ENCODE measurements around the gene RFXAP.

DNA sequence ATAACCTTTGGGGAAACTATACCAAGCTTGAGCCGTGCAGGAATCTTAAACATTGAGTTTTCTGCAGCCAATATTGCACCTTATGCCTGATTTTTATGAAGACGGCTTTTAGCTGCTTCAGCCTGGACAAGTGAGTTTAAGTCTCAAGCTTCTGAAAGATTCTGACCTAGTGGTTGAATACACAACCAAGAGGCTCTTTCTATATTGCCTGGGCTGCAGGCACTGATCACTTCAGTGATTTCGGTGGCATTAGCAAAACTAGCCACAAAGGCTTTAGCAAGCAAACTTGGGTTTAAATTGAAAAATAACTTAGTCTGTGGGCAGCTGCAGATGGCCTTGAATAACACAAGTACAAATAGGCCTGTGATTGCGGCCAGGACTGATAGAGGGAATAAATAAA, 29.3 kb upstream of the RFXAP start:
- TF ChIP-seq CTCF (IDR thresholded peaks at IDR 0.05; ENCODE audit: low read depth, low read length, poor library complexity, severe bottlenecking), result no peak
- TF ChIP-seq EZH2phosphoT487 (IDR thresholded peaks at IDR 0.05; ENCODE audit: borderline replicate concordance, low read length), result no peak
